Muscle of leg (tissue), 11 donors: ENCODE results near the gene SLCO2A1. TPM values are rescaled to one million over a fixed set of nuclear protein-coding genes. Genes with fewer than 3 reads are reported as not detected.

Experiments
- DNase-seq: peaks from one replicate; pipeline ENCODE4 v3.0.0; 2013
- H3K27ac ChIP-seq: one replicate; pipeline ENCODE4 v1.5.1; 2013; ENCODE audit warnings: mild to moderate bottlenecking, low read length, control low read depth
- H3K27me3 ChIP-seq: one replicate; pipeline ENCODE4 v1.6.1; 2013; ENCODE audit warnings: low read length; ENCODE audit not compliant: control insufficient read depth, insufficient read depth
- H3K36me3 ChIP-seq: one replicate; pipeline ENCODE4 v1.6.1; 2013; ENCODE audit warnings: low read length; ENCODE audit not compliant: control insufficient read depth, insufficient read depth
- H3K4me1 ChIP-seq: one replicate; pipeline ENCODE4 v1.6.1; 2013; ENCODE audit warnings: low read length; ENCODE audit not compliant: control insufficient read depth, insufficient read depth
- H3K4me3 ChIP-seq: one replicate; pipeline ENCODE4 v1.5.1; 2013; ENCODE audit warnings: low read length, control low read depth
- H3K9me3 ChIP-seq: replicated peaks from 2 replicates; pipeline ENCODE4 v1.6.1; 2013; ENCODE audit warnings: low read depth, low read length; ENCODE audit not compliant: control insufficient read depth
- WGBS: methylation state at CpG from one replicate; pipeline ENCODE4 v1.1.5; 2013; ENCODE audit warnings: missing lambda C conversion rate; ENCODE audit not compliant: insufficient coverage; 5-methylcytosine and 5-hydroxymethylcytosine counted together
- polyA plus RNA-seq, 8 donors: library from polyadenylated mRNA; unstranded; fragments of 120-200 nt; gene quantifications; one replicate each; pipeline versions ENCODE4 v1.2.1 to v1.2.3, GENCODE V29; 2013; ENCODE audit warnings: inconsistent platforms in 1 of 8, low replicate concordance in 1 of 8; ENCODE audit not compliant: insufficient read length in 8 of 8, insufficient read depth in 1 of 8
- total RNA-seq: library from RNA; stranded (reverse); fragments of 120-200 nt; gene quantifications from one replicate; pipeline ENCODE4 v1.2.4, GENCODE V29; 2013

Gene SLCO2A1
- total and polyA plus RNA-seq, 9 donors: 0.49 to 3.9 (median 1.6) TPM

DNA sequence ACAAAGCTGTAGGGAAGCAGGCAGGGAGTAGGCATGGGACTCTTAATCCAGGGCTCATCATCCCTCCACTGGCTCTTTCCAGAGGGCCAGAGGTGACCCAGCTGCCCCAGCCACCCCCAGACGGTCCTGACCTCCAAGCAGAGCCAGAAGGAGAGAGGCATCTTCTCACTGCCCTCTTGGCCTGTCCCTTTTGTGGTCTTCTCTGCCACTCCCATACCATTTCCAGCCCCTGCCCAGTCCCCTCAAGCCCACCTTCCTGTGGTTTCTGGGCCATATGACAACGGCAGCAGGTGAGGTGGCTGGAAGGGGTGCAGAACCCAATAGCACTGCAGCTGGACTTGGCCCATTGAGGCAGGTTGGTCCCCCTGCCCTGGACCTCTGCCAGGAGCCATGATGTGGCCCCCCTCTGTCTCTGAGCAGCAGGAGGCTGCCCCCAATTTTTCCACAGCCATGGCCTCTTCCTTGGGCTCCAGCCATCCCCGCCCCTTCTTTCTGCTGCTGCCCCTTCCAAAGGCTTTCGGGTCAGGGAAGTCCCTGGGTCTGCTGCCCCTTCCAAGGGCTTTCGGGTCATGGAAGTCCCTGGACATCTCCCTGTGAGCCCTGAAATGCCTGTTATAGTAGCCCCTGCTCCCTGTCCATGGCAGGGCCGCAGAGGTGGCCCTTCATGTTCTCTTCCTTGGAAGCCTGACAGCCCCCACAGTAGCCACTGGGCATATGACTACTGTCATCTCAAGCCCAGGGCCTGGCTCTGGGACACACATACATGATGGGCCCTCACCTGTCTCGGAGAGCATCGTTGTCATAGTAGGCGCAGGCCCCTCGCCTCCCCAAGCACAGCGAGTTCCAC, 94.5 kb downstream of the SLCO2A1 start:
- Histone ChIP-seq H3K27ac (no peak overlapping the region), H3K4me3 (no peak overlapping the region), H3K9me3 (no peaks in the 10 kb centered on the region), H3K4me1 (peaks cover 23% of the 10 kb centered on the region), H3K27me3 (no peaks in the 10 kb centered on the region), H3K36me3 (no peaks in the 10 kb centered on the region)
- 88% methylated on average over 11 of the region's 11 CpGs for WGBS
- no peak for DNase-seq

DNA sequence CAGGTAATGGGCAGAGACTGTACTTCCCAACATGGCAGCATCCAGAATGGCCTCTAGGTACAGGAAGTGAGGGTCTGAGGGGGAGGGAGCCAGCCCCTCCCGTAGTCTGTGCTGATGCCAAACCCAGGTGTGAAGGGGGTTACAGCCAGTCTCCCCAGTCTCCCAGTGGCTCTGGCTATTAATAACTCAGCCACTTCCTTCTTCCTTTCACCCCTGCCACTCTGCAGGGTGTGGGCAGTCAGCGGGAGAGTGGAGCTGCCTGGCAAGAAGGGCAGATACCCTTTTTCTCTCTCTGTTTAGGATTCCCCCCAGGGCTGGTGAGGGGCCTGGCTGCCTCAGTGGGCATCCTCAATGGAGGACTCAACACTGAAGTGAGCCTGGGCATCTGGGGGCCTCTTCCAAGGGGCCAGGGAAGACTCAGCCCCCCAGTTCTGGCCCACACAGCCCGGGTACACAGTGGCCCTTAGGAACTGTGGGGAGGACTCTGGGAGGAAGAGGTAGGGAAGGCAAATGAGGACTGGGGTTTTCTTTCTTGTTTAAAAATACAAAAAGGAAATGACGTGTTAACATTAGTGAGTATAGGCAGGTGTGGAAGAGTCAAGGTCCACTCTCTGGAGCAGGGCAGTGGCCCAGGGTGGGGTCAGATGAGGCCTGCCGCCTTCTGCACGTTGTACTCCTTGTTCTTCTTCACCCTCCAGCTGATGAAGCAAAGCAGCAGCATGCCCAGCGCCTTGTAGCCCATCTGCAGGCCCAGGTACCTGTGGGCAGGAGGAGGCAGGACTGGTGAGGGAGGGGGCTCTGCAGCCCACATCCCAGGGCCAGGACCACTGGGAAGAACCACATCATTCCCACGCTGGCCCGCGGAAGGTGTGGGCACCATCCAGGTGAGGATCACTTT, 95.4 kb downstream of the SLCO2A1 start:
- H3K27ac ChIP-seq: no peak overlapping the region
- H3K4me1 ChIP-seq: peaks cover 21% of the 10 kb centered on the region
- peaks cover 3% of the 10 kb centered on the region for H3K27me3 ChIP-seq
- 86% methylated on average over 5 of the region's 10 CpGs for WGBS
- no peaks in the 10 kb centered on the region for H3K36me3 ChIP-seq
- DNase-seq: no peak
- H3K4me3 ChIP-seq: no peak overlapping the region
- H3K9me3 ChIP-seq: no peaks in the 10 kb centered on the region

DNA sequence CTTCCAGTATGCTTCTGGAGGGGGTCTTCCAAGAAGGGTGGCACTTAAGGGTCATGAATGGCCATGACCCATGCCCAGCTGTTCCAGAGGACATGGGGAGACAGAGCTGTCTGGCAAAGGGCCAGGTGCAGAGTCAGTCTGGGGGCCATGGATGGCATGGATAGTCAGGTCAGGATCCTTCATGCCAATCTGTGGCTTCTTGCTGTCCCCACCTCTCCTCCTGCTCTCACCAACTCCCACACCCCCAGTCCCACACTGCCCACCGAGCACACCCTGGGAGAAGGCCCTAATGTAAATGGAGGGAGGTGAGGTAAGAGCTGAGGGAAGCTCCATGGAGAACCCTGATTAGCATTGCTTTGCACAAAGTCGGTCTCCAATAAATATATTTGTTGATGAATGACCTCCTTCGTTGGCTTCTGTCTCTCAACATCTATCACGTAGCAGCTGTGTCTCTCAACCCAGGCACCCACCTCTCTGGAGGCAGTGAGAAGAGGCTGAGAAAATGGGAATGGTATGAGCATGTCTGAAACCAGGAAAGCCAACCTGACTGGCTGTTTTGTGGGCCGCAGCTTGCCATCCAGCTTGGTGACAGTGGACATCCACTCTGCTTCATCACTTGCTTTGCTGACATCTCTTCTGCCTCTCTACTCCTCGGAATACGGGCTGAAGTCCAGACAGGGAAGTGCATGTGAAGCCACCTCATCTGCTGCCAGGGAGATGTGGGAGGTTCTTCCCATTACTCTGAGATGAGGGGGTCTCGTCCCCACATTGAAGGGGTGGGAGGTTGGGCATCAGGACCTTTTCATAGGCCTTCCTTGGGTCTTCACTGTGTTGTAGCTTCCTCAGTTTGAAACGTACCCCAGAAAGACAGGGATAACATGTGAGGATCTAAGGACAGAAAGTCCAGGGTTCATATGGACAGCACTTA, 96.4 kb downstream of the SLCO2A1 start:
- H3K4me1 ChIP-seq: peaks cover 12% of the 10 kb centered on the region
- no peak overlapping the region for H3K27ac ChIP-seq
- 85% methylated on average over 3 of the region's 9 CpGs for WGBS
- H3K4me3 ChIP-seq: no peak overlapping the region
- peaks cover 7% of the 10 kb centered on the region for H3K27me3 ChIP-seq
- no peaks in the 10 kb centered on the region for H3K9me3 ChIP-seq
- no peak for DNase-seq
- H3K36me3 ChIP-seq: no peaks in the 10 kb centered on the region

DNA sequence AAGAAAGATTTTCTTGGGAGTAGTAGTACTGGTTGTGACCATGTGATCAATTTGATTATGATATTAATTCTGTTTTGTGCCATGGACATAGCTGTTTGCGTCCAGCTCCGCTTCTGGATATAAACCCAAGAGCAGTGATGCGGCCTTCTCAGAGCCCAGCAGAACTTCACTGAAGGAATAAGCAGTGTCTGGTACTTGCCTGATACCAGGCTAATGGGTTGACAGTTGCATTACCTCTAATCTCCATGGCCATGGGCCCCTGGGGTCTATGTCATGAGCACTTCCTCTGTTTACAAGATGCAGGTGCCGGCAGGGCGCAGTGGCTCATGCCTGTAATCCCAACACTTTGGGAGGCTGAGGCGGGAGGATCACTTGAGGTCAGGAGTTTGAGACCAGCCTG, 97.7 kb downstream of the SLCO2A1 start:
- H3K4me1 ChIP-seq: peaks cover 12% of the 10 kb centered on the region
- H3K4me3 ChIP-seq: no peak overlapping the region
- no peak for DNase-seq
- no peak overlapping the region for H3K27ac ChIP-seq
- no peaks in the 10 kb centered on the region for H3K9me3 ChIP-seq
- H3K36me3 ChIP-seq: no peaks in the 10 kb centered on the region
- 94% methylated on average over 3 of the region's 6 CpGs for WGBS
- peaks cover 13% of the 10 kb centered on the region for H3K27me3 ChIP-seq

DNA sequence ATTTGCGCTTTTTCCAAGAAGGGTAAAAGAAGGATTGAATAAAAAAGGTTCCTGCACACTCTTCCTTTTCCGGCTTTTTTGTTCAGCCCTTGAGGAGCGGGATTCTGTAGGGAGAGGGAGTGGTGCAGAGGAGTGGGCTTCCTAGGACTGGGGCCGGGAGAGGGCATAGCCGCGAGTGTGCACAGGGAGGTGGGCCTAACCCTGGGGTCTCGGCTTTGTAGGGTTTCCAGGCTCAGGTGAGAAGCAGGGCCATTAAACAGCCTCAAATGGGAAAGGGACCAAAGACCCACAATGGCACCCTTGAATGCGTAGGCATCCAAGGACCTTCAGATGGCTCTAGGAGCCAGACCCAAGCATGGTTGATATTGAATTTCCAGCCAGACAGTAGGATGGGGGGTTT, 98.6 kb downstream of the SLCO2A1 start:
- DNase-seq: no peak
- WGBS: 91% methylated on average over 8 of the region's 8 CpGs
- Histone ChIP-seq H3K9me3 (no peaks in the 10 kb centered on the region), H3K4me1 (peaks cover 10% of the 10 kb centered on the region), H3K27ac (no peak overlapping the region), H3K27me3 (peaks cover 16% of the 10 kb centered on the region), H3K36me3 (no peaks in the 10 kb centered on the region), H3K4me3 (no peak overlapping the region)

DNA sequence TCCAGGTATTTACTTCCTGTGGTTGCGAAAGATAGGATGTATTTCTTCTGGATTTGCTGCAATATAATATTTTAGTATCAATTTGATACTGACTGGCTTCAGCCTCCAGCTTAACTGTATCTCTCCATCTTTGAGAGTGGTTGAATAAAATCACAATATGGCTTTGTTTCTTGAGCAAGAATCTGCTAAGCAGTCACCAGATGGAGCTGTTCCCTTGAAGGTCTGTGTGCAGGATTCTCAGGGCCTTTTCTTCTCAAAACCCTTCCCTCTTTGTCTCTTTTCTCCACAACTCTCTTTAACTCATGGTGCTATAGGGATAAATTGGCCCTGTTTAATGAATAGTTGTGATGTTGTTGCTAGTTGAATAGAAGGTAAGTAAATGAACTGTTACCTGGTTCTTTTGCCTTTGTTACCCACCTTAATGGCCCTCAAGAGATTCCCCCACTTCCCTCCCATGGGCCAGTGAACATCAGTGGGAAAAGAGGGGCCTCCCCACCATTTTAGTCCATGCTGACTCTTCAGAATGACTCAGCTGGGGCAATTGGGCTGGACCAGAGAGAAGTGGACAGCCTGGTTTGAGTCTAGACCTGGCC, 99.3 kb downstream of the SLCO2A1 start:
- peaks cover 16% of the 10 kb centered on the region for H3K27me3 ChIP-seq
- peak; percentile 86 for DNase-seq
- peaks cover 10% of the 10 kb centered on the region for H3K4me1 ChIP-seq
- H3K27ac ChIP-seq: no peak overlapping the region
- no CpG with 5 or more reads among the region's 1 CpG for WGBS
- no peak overlapping the region for H3K4me3 ChIP-seq
- no peaks in the 10 kb centered on the region for H3K36me3 ChIP-seq
- H3K9me3 ChIP-seq: no peaks in the 10 kb centered on the region

DNA sequence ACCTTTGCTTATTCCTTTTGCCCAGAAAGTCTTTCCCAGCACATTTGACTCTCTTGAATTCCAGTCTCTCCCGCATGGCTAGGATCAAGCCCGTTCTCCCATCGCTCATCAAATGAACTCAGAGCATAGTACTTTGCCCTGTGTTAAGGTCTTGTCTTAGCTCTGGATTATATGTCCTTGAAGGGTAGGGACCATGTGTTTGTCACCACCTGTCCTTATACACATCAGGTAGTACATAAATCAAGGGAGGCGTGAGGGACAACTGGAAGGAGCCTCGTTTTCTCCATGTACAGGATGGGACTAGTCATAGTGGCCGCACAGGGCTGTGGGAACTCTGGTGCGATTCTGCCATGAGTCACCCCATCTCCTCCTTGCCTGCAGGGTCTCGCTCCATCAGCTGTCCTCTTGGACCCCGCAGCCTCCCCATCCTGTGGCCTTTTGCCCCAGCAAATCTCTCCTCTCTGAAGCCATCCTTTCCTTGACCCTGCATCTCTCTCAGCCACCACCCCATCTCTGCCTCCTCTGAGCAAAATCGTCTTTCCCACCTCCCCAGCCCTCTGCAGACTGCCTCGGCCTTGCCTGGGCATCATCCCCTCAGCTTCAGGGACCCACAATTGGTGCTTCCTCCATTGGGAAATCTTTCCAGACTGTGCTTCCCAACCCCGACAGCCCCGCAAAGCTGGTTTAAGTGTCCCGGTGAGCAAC, 100.7 kb downstream of the SLCO2A1 start:
- no peak for DNase-seq
- Histone ChIP-seq H3K27me3 (peaks cover 16% of the 10 kb centered on the region), H3K27ac (no peak overlapping the region), H3K4me1 (peaks cover 10% of the 10 kb centered on the region), H3K4me3 (no peak overlapping the region), H3K9me3 (no peaks in the 10 kb centered on the region), H3K36me3 (no peaks in the 10 kb centered on the region)
- 90% methylated on average over 7 of the region's 14 CpGs for WGBS

DNA sequence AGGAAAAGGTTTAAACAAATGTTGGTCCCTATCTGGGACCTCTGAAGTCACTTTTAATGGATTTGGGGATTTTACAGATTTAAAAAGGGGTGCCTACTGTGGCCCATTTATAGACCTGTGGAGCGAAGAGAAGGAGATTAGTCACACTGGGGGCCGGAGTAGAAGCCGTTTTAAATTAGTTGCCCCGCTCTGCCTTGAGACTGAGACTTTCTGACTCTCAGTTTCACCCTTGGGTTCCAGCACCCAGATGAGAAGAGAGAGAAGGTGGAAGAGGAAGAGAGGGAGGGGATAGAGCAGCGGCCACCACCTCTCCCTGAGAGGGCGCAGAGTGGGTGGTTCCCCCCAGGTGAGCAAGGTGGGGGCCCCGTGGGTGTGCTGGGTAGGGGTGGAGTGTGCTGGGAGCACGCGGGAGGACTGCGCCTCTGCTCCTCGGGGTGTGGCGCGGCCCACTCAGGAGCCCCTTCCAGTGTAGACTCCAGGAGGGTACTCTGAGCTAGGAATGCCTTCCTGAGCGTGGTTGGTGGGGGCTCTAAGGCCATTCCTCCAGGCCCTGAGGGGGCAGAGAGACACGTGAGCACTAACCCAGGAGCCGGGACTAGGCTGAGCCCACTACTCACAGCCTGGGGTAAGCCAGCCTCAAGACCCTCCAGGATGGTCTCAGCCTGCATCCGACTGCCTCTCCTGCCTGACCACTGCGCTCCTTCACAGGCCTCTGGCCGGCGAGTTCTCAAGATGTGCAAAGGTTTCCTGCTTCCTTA, 101.4 kb downstream of the SLCO2A1 start:
- H3K27ac ChIP-seq: no peak overlapping the region
- H3K36me3 ChIP-seq: no peaks in the 10 kb centered on the region
- H3K27me3 ChIP-seq: peaks cover 16% of the 10 kb centered on the region
- H3K9me3 ChIP-seq: no peaks in the 10 kb centered on the region
- DNase-seq: no peak
- 86% methylated on average over 15 of the region's 20 CpGs for WGBS
- H3K4me1 ChIP-seq: peaks cover 10% of the 10 kb centered on the region
- H3K4me3 ChIP-seq: no peak overlapping the region
